HepG2 (cell line): ENCODE measurements around the gene ATP7A. TPM values are rescaled to one million over a fixed set of nuclear protein-coding genes. Genes with fewer than 3 reads are reported as not detected.

Experiments used
- ATAC-seq: fragments of 200-7000 bp; cut with Tn5 transposase; 3 replicates; pipeline ENCODE4 v1.9.1; 2020; ENCODE audit warnings: mild to moderate bottlenecking, moderate library complexity
- BruUV-seq: library from RNA; stranded (reverse); fragments of 400-500 nt; replicated peaks from 2 replicates; lab custom pipeline; 2021; lab: Mats Ljungman, UMichigan
- CTCF ChIA-PET: fragments of 300-600 bp; formaldehyde crosslinking; extraction: SDS; loops from one replicate; lab custom pipeline; 2021; ENCODE audit warnings: low total read pairs, inconsistent platforms, low intra/inter-chr PET ratio; lab: Yijun Ruan, JAX
- POLR2A ChIA-PET: fragments of 350-600 bp; sonication (Branson Sonifier 250); formaldehyde crosslinking; loops from one replicate; lab custom pipeline; 2020; ENCODE audit warnings: antibody characterized with exemption, inconsistent platforms; lab: Yijun Ruan, JAX
- DNase-seq: peaks from one replicate; pipeline ENCODE4 v3.0.0-alpha.2; 2015; ENCODE audit warnings: low spot score
- FAIRE-seq: peaks from 3 replicates; lab custom pipeline; 2011; peaks lifted over from hg19 to GRCh38; lab: Jason Lieb, UNC
- H2AFZ ChIP-seq: one replicate; pipeline ENCODE4 v1.6.1; 2011; ENCODE audit warnings: low read length, inconsistent platforms
- H3K27ac ChIP-seq: fragments of 300-600 bp; 3 replicates; pipeline ENCODE4 v1.8.0; 2011; ENCODE audit warnings: mixed run types, mild to moderate bottlenecking, mixed read lengths, low read length, inconsistent platforms; ENCODE audit not compliant: insufficient read depth; ENCODE audit errors: extremely low read length
- H3K27me3 ChIP-seq, 2 experiments: fragments of 200-600 bp in 1 of 2; 2 replicates in 1 of 2; 3 replicates in 1 of 2; pipeline versions ENCODE4 v1.6.0 to v1.8.0; 2011; ENCODE audit warnings: low read length in 2 of 2, mild to moderate bottlenecking in 2 of 2, moderate library complexity in 2 of 2, inconsistent platforms in 1 of 2; ENCODE audit not compliant: insufficient read depth in 2 of 2, control insufficient read depth in 1 of 2
- H3K36me3 ChIP-seq, 2 experiments: fragments of 200-600 bp in 1 of 2; replicated peaks in 1 of 2; 2 replicates in 1 of 2; 3 replicates in 1 of 2; pipeline versions ENCODE4 v1.5.1 to v1.8.0; 2011; ENCODE audit warnings: low read length in 2 of 2, inconsistent platforms in 1 of 2; ENCODE audit not compliant: insufficient read depth in 2 of 2, control insufficient read depth in 1 of 2
- H3K4me1 ChIP-seq: 2 replicates; pipeline ENCODE4 v1.5.1; 2012; ENCODE audit warnings: low read length, inconsistent platforms; ENCODE audit not compliant: insufficient read depth
- H3K4me2 ChIP-seq: 2 replicates; pipeline ENCODE4 v1.6.0; 2011; ENCODE audit warnings: low read depth, low read length, inconsistent platforms
- H3K4me3 ChIP-seq, 3 experiments: fragments of 200-600 bp in 1 of 3; sonication (generic), shearing (Covaris generic) in 1 of 3; replicated peaks in 1 of 3; 2 replicates each; pipeline ENCODE4 v1.5.1; 2011 to 2016; ENCODE audit warnings: low read length in 3 of 3, inconsistent platforms in 2 of 3, low read depth in 2 of 3, mild to moderate bottlenecking in 2 of 3, control low read depth in 1 of 3, mixed read lengths in 1 of 3; ENCODE audit not compliant: insufficient read depth in 1 of 3
- H3K79me2 ChIP-seq: one replicate; pipeline ENCODE4 v1.6.1; 2011; ENCODE audit warnings: low read length, inconsistent platforms; ENCODE audit not compliant: insufficient read depth
- H3K9ac ChIP-seq: 2 replicates; pipeline ENCODE4 v1.6.0; 2011; ENCODE audit warnings: mild to moderate bottlenecking, low read depth, low read length, inconsistent platforms; ENCODE audit not compliant: insufficient read depth
- H3K9me3 ChIP-seq: 2 replicates; pipeline ENCODE4 v1.5.1; 2012; ENCODE audit warnings: mild to moderate bottlenecking, low read length
- H4K20me1 ChIP-seq: 2 replicates; pipeline ENCODE4 v1.6.0; 2011; ENCODE audit warnings: inconsistent platforms, mild to moderate bottlenecking, low read length, moderate library complexity; ENCODE audit not compliant: insufficient read depth
- MBNL3 ChIP-seq: fragments of 250-450 bp; sonication (Bioruptor Pico); conservative IDR thresholded peaks from 2 replicates; pipeline ENCODE4 v1.8.0; 2022; ENCODE audit warnings: mild to moderate bottlenecking, inconsistent platforms
- PPARG ChIP-seq: conservative IDR thresholded peaks from 2 replicates; pipeline ENCODE4 v1.6.1; 2016; ENCODE audit warnings: missing biosample characterization, missing genetic modification reagents
- SYNCRIP ChIP-seq: fragments of 200-400 bp; formaldehyde crosslinking; IDR thresholded peaks from 2 replicates; pipeline ENCODE4 v1.6.1; 2018; ENCODE audit warnings: mild to moderate bottlenecking, low read depth, low read length; ENCODE audit not compliant: insufficient read depth
- ZBTB43 ChIP-seq: sonication (generic); formaldehyde crosslinking; conservative IDR thresholded peaks from 2 replicates; pipeline ENCODE4 v1.4.0; 2020; ENCODE audit warnings: missing genetic modification reagents
- ZGPAT ChIP-seq: IDR thresholded peaks from 2 replicates; pipeline ENCODE4 v1.6.1; 2016; ENCODE audit warnings: mild to moderate bottlenecking
- ZHX2 ChIP-seq, 2 experiments: sonication (generic) in 1 of 2; formaldehyde crosslinking in 1 of 2; IDR thresholded peaks; 2 replicates each; pipeline versions ENCODE4 v1.6.1 to v1.9.0; 2014 to 2022; ENCODE audit warnings: antibody characterized with exemption in 1 of 2, borderline replicate concordance in 1 of 2, inconsistent platforms in 1 of 2, low read depth in 1 of 2, missing genetic modification reagents in 1 of 2
- ZNF747 ChIP-seq: sonication (generic); formaldehyde crosslinking; IDR thresholded peaks from 2 replicates; pipeline ENCODE4 v1.8.1; 2023; ENCODE audit warnings: missing genetic modification reagents, mild to moderate bottlenecking, borderline replicate concordance
- ZSCAN31 ChIP-seq: sonication (generic); formaldehyde crosslinking; IDR thresholded peaks from 2 replicates; pipeline ENCODE4 v1.5.0; 2020; ENCODE audit warnings: low read depth, mild to moderate bottlenecking, missing genetic modification reagents
- WGBS: methylation state at CpG from one replicate; pipeline ENCODE4 v1.1.6; 2017; ENCODE audit warnings: low lambda C conversion rate; 5-methylcytosine and 5-hydroxymethylcytosine counted together
- in situ Hi-C: cut with HindIII; loops from 2 replicates; pipeline ENCODE4 v1.10.0; 2017; ENCODE audit warnings: low pct_unique_long_range_greater_than_20kb; ENCODE audit not compliant: extremely low pct_ligation_motif_present
- intact Hi-C: fragments of 100-400 bp; cut with micrococcal nuclease; formaldehyde crosslinking; loops from one replicate; pipeline ENCODE4 v1.10.0; 2022; ENCODE audit not compliant: unreplicated experiment
- polyA plus RNA-seq, 8 experiments: library from polyadenylated mRNA; depleted of rRNA in 3 of 8; stranded (reverse) in 7 of 8; unstranded in 1 of 8; fragments of >200 nt; fragmentation: Illumina TruSeq in 4 of 8; extraction: Trizol in 4 of 8; gene quantifications; 2 replicates each; pipeline versions ENCODE4 v1.2.1 to v1.2.3, GENCODE V29; 2011 to 2016; ENCODE audit warnings: low read depth in 4 of 8, missing spikeins in 1 of 8, mixed read lengths in 1 of 8; ENCODE audit not compliant: insufficient read depth in 1 of 8
- total RNA-seq, 5 experiments: library from RNA; depleted of rRNA; stranded (reverse); fragments of >200 nt; fragmentation: Illumina TruSeq; extraction: Trizol; gene quantifications; 2 replicates each; pipeline ENCODE4 v1.2.3, GENCODE V29; 2016; ENCODE audit warnings: low read depth in 1 of 5

ATP7A gene
- total and polyA plus RNA-seq, 2 of the 13 experiments (the other 11 are each of a cell fraction or from before 2014, with no cell fraction given) = 1.7 to 4.7 TPM

- FAIRE-seq = no peak
- H3K4me1 ChIP-seq = no peaks in the 10 kb centered on the region
- no peak overlapping the region for H3K27ac ChIP-seq
- intact Hi-C loops (no loop called here), in situ Hi-C loops (no loop called here)
- no peak overlapping the region for H3K9ac ChIP-seq
- H3K9me3 ChIP-seq = no peaks in the 10 kb centered on the region
- ChIA-PET CTCF (no interaction called here), POLR2A (no interaction called here)
- no peak overlapping the region for H3K4me2 ChIP-seq
- H3K27me3 ChIP-seq = no peaks in the 10 kb centered on the region
- H3K4me3 ChIP-seq = no peak overlapping the region
- H3K36me3 ChIP-seq = no peaks in the 10 kb centered on the region
- no peak overlapping the region for H2AFZ ChIP-seq
- WGBS = 100% methylated on average over 2 of the region's 2 CpGs
- H4K20me1 ChIP-seq = no peaks in the 10 kb centered on the region
- TF ChIP-seq ZBTB43 (CRISPR knock-in tag) = no peak
- TF ChIP-seq ZSCAN31 (CRISPR knock-in tag) = no peak
- TF ChIP-seq ZNF747 (CRISPR knock-in tag) = no peak
- ATAC-seq = no peak
- BruUV-seq = no TSS peak
- H3K79me2 ChIP-seq = no peaks in the 10 kb centered on the region
- no peak for DNase-seq
Observed at GRCh38 chrX:77975755-77976154, 65.3 kb downstream of the ATP7A start.

GRCh38 chrX:77977095-77977494 is 66.6 kb downstream of the ATP7A start:
- Histone ChIP-seq H2AFZ (no peak overlapping the region), H3K79me2 (no peaks in the 10 kb centered on the region), H3K27me3 (no peaks in the 10 kb centered on the region), H3K9me3 (no peaks in the 10 kb centered on the region), H4K20me1 (no peaks in the 10 kb centered on the region), H3K4me2 (no peak overlapping the region), H3K36me3 (no peaks in the 10 kb centered on the region), H3K4me3 (no peak overlapping the region), H3K4me1 (no peaks in the 10 kb centered on the region), H3K27ac (no peak overlapping the region), H3K9ac (no peak overlapping the region)
- no peak for FAIRE-seq
- DNase-seq = no peak
- ChIA-PET POLR2A (no interaction called here), CTCF (no interaction called here)
- BruUV-seq = no TSS peak
- intact Hi-C loops (no loop called here), in situ Hi-C loops (no loop called here)
- no peak for ATAC-seq
- TF ChIP-seq ZGPAT (CRISPR knock-in tag) (no peak), SYNCRIP (no peak), MBNL3 (CRISPR knock-in tag) (no peak), PPARG (no peak), ZHX2 (IDR thresholded peaks at IDR 0.05; ENCODE audit: low read depth) (no peak), ZHX2 (CRISPR knock-in tag; IDR thresholded peaks at IDR 0.05; ENCODE audit: borderline replicate concordance) (no peak)
